Fibroblast of upper back skin (primary cell): ENCODE measurements around the gene NXPH1.

Experiments
- DNase-seq: peaks from one replicate; pipeline ENCODE4 v3.0.0-alpha.2; 2013

NXPH1 gene

DNA sequence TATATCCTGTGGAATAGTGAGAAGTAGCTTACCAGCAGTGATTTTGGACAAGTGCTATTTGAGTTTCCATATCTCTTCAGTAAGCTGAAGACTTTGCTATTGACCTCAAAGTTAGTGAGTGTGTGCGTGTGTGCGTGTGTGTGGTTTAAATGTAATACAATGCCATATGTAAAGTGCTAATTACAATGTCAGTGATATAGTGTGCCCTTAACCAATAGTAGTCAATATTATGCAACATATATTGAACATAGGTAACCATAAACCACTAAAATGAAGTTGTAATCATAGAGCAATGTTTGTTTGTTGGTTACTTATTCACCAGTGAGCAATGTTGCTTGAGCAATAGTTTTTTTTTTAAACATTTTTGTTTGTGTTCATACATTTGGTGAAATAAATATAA lies 309.4 kb downstream of the NXPH1 start:
- DNase-seq: no peak

DNA sequence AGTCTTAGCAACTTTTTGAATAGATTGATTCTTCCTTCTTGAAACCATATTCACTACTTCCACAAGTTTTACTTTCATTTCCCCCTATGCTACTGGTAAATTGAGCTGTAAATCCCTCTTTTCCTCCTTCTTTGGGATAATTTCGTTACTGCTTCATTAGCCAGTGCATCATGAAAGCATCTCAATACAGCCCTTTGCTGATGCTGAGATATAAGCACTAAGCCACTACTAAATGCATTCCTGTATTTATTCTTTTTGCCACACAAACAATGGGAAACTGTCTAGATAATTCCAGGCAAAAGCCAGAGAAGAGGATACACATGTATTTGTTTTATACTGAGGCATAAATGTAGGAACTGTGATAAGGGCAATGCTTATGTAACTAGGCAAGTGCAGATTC lies 313.9 kb downstream of the NXPH1 start:
- DNase-seq: no peak

DNA sequence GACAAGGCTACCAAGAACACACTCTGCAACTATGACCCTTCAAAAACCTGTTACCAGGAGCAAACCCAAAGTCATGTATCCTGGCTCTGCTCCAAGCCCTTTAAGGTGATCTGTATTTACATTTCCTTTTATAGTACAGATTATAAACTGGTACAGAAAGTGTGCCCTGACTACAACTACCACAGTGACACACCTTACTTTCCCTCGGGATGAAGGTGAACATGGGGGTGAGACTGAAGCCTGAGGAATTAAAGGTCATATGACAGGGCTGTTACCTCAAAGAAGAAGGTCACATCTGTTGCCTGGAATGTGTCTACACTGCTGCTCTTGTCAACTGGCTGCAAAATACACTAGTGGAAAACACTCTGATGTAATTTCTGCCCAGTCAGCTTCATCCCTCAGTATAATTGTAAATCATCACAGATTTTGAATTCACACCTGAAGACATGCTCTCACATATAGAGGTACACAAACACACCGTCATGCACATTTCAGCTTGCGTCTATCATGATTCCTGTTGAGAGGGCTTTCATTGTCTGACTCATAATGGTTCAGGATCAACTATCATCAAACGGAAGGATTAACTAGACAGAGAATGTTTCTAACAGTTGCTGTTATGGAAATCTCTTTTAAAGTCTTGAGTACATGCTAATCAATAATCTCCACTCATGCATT lies 318.3 kb downstream of the NXPH1 start:
- no peak for DNase-seq

DNA sequence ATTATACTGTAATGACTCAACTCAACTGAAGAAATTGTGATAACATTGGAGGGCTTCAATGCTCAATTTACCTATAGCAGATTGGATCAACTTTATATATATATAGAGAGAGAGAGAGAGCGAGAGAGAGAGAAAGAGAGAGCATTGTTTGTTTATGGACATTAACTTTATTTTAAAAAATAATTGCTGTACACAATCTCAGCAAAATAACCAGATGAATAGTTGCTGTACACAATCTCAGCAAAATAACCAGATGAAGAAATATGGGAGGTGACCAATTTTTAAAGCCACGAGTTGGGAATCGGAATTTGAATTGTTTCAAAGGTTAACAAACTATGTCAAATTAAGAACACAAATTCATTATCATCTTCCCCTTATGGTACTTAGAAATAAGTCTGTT lies 319.9 kb downstream of the NXPH1 start:
- no peak for DNase-seq

DNA sequence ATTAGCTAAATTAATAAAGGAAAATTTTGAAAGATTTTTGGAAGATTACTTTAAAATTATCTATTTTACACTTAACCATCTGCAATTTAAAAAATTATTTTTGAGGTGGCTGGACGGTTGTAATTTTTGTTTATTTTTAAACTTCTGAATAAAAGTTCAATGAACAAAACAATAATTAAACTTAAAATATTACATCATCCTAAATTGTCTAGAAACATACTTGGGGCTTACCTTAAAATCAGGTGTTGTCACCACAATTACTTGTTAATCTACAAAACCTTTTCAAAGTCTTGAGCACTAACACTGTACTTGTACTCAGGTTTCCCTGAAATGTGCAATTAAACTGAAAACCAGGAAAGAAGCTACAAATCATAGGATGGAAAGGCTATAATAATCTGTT lies 328.3 kb downstream of the NXPH1 start:
- DNase-seq: no peak

DNA sequence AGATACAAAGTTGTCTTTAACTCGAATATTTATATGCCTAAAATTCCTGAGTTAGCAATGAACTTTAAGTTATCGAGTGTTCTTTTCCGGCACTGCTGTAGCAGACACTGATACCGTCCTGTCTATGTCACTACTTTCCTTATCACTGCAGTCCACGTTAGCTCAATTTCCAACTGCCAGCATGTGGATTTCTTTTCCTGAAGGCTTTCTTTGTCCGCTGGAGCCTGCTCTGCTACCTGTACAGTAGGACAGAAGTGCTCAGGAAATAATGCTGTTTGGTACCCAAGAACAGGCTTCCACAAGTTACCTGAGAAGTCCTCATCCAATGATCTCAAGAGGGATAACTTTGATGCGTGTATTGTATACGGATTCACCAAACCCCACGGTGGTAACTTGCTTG lies 329.4 kb downstream of the NXPH1 start:
- no peak for DNase-seq

DNA sequence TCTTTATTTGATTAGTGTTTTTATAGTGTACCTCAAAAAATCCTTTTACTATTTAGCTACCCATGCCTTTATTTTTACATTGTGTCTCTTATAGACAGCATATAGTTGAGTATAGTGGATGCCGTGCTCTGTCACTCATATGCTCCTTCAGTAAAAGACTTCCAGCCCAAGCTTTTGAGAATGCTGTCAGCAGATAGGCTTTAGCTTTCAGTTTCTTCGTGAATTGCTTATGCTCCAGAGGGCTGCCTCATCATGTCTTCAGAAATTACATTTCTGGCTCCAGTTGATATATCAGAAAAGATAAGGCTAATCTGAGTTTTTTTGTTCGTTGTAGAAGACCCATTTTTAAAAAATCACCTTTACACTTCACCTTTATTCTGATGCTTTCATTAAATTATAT lies 332.0 kb downstream of the NXPH1 start:
- no peak for DNase-seq

DNA sequence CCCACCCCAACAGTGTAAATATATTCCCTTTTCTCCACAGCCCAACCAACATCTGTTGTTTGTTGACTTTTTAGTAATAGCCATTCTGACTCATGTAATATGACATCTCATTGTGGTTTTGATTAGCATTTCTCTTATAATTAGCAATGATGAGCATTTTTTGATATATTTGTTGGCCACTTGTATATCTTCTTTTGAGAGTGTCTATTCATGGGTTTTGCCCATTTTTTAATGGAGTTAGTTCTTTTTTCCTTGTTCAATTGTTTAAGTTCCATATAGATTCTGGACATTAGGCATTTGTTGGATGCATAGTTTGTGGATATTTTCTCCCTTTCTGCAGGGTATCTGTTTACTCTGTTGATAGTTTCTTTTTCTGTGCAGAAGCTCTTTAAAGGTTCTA lies 340.1 kb downstream of the NXPH1 start:
- DNase-seq: no peak

DNA sequence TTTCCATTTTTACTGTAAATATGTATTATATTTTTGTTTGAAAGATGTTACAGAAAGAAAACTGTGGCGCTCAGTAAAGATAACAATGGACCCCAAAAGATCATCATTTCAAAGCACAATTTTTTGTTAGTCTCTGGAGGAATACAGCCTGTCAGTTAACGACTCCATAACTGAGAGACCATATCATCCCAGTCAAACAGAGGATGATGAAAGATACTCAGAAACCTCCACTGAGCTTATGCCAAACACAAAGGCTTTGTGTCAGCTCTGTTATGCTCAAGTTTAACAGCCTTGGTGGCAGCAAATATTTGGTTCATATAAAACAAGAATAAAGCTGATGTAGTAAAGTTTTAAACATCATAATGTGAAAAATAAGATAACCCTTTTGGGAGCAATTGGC lies 345.1 kb downstream of the NXPH1 start:
- no peak for DNase-seq

DNA sequence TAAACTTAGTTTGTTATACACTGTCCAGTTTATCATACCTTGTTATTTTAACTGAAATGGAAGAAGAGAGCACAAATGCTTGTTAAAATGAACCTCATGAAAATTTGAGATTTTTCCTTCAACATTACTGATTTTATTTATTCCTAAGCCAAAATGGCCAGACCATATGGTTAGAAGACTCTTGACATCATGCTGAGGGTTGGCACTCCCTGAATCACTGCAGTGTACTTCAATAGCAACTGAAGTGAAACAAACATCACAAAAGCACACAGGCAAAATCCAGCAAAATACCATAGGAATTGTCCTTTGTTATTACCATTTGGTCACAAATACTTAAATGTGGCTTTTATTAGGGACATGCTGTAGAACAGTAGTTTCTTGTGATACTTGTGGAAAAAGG lies 347.8 kb downstream of the NXPH1 start:
- DNase-seq: no peak

DNA sequence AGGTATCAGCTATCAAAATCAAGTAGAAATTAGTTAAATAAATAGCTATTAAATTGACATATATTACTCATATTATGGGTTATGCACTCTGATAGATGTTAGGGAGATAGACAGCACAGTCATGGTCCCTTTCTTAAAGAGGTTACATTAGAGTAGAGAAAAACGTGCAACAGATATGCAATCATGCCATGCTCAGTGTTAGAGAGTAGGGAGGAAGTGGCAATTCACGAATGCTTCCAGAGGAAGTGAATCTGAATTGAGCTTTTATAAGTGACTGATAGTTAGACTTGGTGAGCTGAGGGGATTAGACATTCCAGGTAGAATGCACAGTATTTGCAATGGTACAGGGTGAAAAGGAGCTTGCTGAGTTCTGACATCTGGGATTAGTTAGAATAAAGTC lies 349.8 kb downstream of the NXPH1 start:
- DNase-seq: no peak

DNA sequence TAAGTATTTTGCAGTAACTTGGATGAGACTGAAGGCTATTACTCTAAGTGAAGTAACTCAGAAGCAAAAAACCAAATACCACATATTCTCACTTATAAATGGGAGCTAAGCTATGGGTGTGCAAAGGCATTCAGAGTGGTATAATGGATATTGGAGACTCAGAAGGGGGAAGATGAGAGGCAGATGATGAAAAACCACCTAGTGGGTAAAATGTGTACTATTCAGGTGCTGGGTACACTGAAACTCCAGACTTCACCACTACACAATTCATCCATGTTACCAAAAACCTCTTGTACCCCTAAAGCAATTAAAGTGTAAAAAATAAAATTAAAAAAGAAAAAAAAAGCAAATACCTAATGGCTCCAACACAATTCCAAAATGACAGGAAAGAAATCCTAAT lies 351.7 kb downstream of the NXPH1 start:
- DNase-seq: no peak

DNA sequence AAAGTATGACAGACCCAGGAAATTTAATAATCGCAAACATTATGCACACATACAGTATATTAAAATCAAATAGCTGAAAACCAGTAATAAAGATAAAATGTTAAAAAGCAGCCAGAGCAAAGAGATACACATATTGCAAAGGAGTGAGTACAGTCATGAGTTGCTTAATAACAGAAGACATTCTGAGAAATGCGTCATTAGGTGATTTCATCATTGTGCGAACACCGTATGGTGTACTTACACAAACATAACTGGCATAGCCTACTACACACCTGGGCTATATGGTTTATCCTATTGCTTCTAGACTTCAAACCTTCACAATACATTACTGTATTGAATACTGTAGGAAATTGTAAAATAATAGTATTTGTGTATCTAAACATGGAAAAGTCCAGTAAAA lies 367.6 kb downstream of the NXPH1 start:
- DNase-seq: no peak
